ENCODE results near the gene CARD19.

- no peak for TF ChIP-seq POLR2A (IDR thresholded peaks at IDR 0.05)
- no peak for TF ChIP-seq CTCF (IDR thresholded peaks at IDR 0.05)
These were observed 16.3 kb downstream of the CARD19 start for GRCh38 chr9:93112116-93112863.
